NOMO-1 treated with dmso at 0.1 percent for 144 hours (cell line): ENCODE measurements around the gene SHISAL2A.

Experiments used
- DNase-seq: peaks from one replicate; lab custom pipeline; 2025; ENCODE audit not compliant: unreplicated experiment; lab: John Stamatoyannopoulos, UW

Gene SHISAL2A

GRCh38 chr1:52615489-52616042 lies 17.4 kb upstream of the SHISAL2A start:
- no peak for DNase-seq

DNA sequence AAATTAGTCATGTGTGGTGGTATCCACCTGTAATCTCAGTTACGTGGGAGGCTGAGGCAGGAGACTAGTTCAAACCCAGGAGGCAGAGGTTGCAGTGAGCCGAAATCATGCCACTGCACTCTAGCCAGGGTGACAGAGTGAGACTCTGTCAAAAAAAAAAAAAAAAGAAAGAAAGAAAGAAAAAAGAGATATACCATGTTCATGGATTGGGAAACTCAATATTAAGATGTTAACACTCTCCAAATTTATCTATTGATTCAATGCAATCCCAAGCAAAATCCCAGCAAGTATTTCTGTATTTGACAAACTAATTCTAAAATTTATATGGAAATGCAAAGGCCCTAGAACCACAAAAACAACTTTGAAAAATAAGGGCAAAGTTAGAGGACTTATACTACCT lies 11.0 kb upstream of the SHISAL2A start:
- DNase-seq: no peak

- no peak for DNase-seq
Measured at GRCh38 chr1:52623812-52624211, 9.2 kb upstream of the SHISAL2A start.

GRCh38 chr1:52627028-52627427 lies 5.9 kb upstream of the SHISAL2A start:
- DNase-seq: no peak

DNA sequence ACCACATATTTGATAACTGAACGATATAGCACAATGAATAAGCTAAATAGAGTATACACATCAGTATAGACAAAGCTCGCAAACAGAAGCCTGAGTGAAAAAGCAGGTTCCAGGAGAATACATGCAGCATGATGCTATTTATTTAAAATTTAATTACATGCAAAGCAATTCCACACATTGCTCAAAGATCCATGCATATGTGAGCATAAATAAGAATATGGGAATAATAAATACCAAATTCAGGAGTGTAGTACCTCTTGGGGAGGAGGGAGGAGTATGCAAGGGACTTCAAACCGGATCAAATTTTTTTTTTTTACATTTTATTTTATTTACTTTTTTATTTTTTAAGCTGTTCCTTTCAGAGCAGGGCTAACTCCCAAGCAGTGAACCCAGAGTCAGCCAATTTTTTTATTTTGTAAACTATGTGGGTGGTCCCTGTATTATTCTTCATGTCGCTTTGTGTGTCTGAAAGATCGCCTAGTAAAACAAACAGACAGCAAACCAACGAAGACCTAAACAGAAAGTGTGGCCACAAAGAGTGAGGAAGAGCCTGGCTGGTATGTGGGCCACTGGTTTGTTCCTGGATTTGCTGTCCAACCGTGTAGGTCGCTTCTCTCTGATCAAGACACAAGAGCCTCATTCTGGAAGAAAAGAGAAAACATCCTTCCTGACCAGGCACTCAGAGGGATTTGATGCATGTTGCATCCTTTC lies 4.2 kb upstream of the SHISAL2A start:
- DNase-seq: no peak

DNA sequence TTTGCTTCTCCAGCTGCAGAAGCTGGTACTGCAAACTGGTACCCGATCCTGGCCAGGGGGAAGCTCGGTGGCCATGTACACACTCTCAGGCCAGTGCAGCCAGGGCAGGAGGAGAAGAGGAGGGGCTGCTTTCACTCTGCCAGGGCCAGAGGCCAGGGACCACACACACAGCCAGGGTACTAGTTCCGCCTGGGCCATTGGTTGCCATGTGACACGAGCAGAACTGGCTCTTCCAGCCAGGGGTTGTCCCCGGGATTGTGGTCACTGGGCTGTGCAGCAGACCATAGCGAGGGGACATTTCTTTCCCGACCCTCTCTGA lies 3.7 kb upstream of the SHISAL2A start:
- no peak for DNase-seq

DNA sequence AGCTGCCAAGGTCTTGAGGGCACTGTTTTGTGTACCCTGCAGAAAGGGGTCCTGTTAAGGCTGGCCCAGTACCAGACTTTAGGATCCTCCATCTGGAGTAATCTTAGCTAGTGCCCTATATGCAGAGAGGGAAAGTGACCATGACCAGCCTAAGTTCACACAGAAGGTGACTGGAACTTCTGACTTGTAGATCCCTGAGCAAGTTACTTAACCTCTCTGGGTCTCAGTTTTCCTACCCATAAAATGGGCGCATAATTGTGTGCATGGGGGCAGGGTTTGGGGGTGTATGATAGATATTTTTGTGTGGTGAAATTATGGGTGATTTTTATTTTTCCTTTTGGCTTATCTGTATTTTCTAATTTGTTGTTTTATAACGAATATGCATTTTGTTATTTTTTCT lies 3.3 kb upstream of the SHISAL2A start:
- DNase-seq: no peak

GRCh38 chr1:52631759-52632331 lies 1.1 kb upstream of the SHISAL2A start:
- peak; percentile 64 for DNase-seq

DNA sequence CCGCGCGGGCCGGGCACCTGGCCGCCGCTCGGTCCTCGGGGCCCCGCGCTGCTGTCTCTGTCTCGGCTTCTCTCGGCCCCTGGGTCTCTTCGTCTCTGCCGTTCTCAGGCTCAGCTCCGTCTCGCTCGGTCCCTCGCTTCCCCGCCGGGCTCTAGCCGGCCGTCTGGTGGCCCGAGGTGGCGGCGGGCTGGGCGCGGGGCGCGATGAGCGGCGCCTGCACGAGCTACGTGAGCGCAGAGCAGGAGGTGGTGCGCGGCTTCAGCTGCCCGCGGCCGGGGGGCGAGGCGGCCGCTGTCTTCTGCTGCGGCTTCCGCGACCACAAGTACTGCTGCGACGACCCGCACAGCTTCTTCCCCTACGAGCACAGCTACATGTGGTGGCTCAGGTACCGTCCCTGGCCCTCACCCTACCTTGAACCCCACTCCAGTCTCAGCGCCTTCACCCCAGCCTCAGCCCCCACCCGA lies 355 bp downstream of the SHISAL2A start:
- DNase-seq: no peak

DNA sequence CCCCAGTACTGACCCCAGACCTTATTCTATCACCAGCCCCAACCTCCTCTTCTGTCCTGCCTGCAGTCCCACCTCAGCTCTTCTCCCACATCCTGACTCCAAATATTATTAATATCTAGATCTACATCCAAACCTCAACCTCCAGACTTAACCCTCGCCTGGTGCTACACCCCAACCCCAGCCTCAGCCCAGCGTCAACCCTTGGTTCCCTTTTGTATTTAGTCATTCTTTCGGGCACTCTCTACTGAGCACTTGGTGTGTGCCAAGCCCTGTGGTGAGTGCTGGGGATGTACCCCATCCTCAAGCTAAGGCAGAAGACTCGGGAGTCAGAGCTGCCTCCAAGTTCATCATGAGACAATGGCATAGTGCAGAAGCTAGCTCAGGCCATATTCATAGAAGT lies 1.1 kb downstream of the SHISAL2A start:
- no peak for DNase-seq

DNA sequence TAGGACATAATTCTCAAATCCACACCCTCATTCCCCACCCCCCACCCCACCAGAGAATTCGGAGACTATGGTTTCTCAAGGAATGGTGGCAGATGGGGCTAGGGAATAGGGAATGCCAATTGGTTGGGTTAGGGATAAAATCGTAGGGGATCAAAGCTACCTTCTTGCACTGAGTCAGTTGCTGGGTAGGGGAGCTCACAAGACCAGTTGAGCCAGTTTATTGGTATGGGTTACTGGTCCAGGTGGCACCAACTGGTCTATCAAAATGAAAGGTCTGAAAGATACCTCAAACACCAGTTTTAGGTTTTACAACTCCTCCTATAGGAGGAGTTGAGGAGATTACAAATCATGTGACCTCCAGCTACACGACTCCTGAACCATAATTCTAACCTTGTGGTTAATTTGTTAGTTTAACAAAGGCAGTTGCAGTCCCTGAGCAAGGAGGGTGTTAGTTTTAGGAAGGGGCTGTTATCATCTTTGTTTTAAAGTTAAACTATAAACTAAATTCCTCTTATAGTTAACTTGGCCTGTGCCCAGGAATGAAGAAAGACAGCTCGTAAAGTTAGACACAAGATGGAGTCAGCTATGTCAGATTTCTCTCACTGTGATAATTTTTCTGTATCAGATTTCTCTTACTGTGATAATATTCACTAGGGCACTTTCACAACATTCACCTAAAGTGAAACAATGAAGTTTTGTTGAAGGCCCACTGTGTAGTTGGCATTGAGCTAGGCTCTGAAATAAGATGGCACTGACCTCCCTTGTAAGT lies 2.5 kb downstream of the SHISAL2A start:
- no peak for DNase-seq

GRCh38 chr1:52636721-52637695 lies 4.0 kb downstream of the SHISAL2A start:
- DNase-seq: peak; percentile 94

DNA sequence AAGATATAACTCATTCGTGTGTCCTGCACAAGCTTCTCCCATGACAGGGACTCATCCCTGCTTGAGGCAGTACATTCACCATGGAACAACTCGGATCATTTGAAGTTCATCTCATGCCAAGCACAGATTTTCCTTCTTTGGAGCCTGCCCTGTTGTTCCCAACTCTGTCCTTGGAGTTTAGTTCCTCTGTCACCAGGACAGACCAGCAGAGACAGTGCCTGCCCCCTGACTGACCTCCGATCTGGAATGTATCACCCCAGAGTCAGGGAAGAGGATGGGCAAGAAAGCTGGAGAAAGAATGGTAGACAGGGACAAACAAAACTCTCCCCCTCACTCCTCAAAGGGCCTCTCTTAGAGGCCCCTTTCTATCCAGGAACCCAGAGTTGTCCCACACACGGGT lies 5.0 kb downstream of the SHISAL2A start:
- no peak for DNase-seq

GRCh38 chr1:52640697-52641096 lies 7.7 kb downstream of the SHISAL2A start:
- DNase-seq: no peak

DNA sequence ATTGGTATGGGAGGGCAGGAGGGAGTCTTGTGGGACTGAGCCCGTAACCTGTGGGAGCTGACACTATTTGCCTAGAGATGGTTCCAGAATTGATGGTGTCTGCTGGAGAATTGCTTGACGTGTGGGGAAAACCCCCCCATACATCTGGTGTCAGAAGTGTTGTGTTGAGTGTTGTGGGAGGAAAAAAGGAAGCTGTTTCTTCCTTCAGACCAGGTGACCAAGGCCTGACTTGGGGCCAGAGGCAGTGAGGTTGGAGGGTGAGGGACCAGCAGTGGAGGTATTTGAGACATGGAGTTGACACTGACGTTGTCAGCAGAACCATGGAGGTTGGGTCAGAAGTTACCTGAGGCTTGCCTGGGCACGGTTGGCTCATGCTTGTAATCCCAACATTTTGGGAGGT lies 8.3 kb downstream of the SHISAL2A start:
- DNase-seq: no peak

GRCh38 chr1:52645261-52645660 lies 12.3 kb downstream of the SHISAL2A start:
- no peak for DNase-seq

DNA sequence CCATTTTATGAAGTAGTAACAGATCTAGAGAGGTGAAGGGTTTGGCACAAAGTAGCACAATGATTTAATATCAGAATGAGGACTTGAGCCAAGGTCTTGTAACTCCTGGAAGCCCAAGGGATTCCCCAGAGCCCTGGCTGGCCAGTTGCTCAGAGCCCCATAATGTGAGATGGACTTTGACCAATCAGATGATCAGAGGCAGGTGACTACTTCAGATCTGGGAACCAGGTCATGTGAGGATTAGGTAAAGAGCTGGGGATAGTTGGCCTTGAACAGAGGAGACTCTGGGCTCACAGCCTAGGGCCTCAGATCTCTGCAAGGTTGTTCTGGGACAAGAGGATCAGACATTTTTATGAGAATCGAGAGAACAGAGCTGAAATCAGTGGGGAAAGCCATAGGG lies 18.9 kb downstream of the SHISAL2A start:
- no peak for DNase-seq

DNA sequence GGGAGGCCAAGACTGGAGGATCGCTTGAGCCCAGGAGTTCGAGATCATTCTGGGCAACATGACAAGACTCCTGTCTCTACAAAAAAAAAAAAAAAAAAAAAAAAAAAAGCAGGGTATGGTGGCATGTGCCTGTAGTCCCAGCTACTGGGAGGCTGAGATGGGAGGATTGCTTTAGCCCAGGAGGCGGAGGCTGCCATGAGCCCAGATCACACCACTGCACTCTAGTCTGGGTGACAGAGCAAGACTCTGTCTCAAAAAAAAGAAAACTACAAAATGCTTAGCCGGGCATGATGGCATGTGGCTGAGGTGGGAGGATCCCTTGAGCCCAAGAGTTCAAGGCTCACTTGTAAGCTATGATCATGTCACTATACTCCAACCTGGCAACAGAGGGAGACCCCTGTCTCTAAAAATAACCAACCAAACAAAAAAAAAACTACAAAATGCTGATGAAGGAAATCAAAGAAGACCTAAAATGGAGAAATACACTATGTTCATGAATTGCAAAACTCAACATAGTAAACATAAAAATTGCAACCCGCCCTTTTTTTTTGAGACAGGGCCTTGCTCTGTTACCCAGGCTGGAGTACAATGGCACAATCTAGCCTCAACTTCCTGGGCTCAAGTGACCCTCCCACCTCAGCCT lies 20.4 kb downstream of the SHISAL2A start:
- no peak for DNase-seq

GRCh38 chr1:52654063-52654462 lies 21.1 kb downstream of the SHISAL2A start:
- DNase-seq: no peak

DNA sequence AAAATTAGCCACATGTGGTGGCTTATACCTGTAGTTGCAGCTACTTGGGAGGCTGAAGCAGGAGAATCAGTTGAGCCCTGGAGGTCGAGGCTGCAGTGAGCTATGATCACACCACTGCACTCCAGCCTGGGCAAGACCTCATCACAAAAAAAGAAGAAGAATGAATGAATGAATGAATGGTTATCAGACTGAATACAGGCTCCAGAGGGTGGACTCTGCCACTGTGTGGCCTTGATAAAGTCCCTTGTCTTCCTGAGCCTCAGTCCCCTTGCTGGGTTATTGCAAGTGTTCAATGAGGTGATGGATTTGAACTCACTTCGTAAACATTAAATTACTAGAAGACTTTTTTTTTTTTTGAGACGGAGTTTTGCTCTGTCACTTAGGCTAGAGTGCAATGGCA lies 24.7 kb downstream of the SHISAL2A start:
- no peak for DNase-seq
